Measurements from ENCODE around the gene RGS7BP.

RGS7BP gene

GRCh38 chr5:64514612-64515011 lies 8.8 kb downstream of the RGS7BP start:
- no peak for DNase-seq (ENCODE audit: low read depth in 2 of 2)
- no peak for TF ChIP-seq CTCF (IDR thresholded peaks at IDR 0.05; ENCODE audit: low read depth, low read length)
- no peak overlapping the region for H3K4me3 ChIP-seq (replicated peaks in 1 of 2; ENCODE audit: low read depth in 2 of 2, low read length in 2 of 2)

GRCh38 chr5:64516216-64516615 lies 10.4 kb downstream of the RGS7BP start:
- TF ChIP-seq CTCF (IDR thresholded peaks at IDR 0.05; ENCODE audit: low read depth, low read length): no peak
- H3K4me3 ChIP-seq (replicated peaks in 1 of 2; ENCODE audit: low read depth in 2 of 2, low read length in 2 of 2): no peak overlapping the region
- no peak for DNase-seq (ENCODE audit: low read depth in 2 of 2)

GRCh38 chr5:64518793-64519192 lies 13.0 kb downstream of the RGS7BP start:
- H3K4me3 ChIP-seq (replicated peaks in 1 of 2; ENCODE audit: low read depth in 2 of 2, low read length in 2 of 2): no peak overlapping the region
- TF ChIP-seq CTCF (IDR thresholded peaks at IDR 0.05; ENCODE audit: low read depth, low read length): no peak
- DNase-seq (ENCODE audit: low read depth in 2 of 2): no peak

GRCh38 chr5:64519263-64519662 lies 13.4 kb downstream of the RGS7BP start:
- no peak for DNase-seq (ENCODE audit: low read depth in 2 of 2)
- H3K4me3 ChIP-seq (replicated peaks in 1 of 2; ENCODE audit: low read depth in 2 of 2, low read length in 2 of 2): no peak overlapping the region
- no peak for TF ChIP-seq CTCF (IDR thresholded peaks at IDR 0.05; ENCODE audit: low read depth, low read length)

- no peak for DNase-seq (ENCODE audit: low read depth in 2 of 2)
- TF ChIP-seq CTCF (IDR thresholded peaks at IDR 0.05; ENCODE audit: low read depth, low read length): no peak
- H3K4me3 ChIP-seq (replicated peaks in 1 of 2; ENCODE audit: low read depth in 2 of 2, low read length in 2 of 2): no peak overlapping the region
Observed at GRCh38 chr5:64526734-64527439, 21.1 kb downstream of the RGS7BP start.

- no peak for DNase-seq (ENCODE audit: low read depth in 2 of 2)
- TF ChIP-seq CTCF (IDR thresholded peaks at IDR 0.05; ENCODE audit: low read depth, low read length): no peak
- H3K4me3 ChIP-seq (replicated peaks in 1 of 2; ENCODE audit: low read depth in 2 of 2, low read length in 2 of 2): no peak overlapping the region
Observed at GRCh38 chr5:64530076-64530475, 24.3 kb downstream of the RGS7BP start.

GRCh38 chr5:64532212-64532611 lies 26.4 kb downstream of the RGS7BP start:
- H3K4me3 ChIP-seq (replicated peaks in 1 of 2; ENCODE audit: low read depth in 2 of 2, low read length in 2 of 2): no peak overlapping the region
- DNase-seq (ENCODE audit: low read depth in 2 of 2): no peak
- TF ChIP-seq CTCF (IDR thresholded peaks at IDR 0.05; ENCODE audit: low read depth, low read length): no peak

Measured in cardiac fibroblast (primary cell).